HepG2 (cell line): ENCODE data around the gene LIFR.

Source experiments
- ARHGAP35 ChIP-seq: sonication (generic); formaldehyde crosslinking; IDR thresholded peaks from 2 replicates; pipeline ENCODE4 v1.9.0; 2022; ENCODE audit warnings: mild to moderate bottlenecking, inconsistent platforms, moderate library complexity, missing genetic modification reagents, borderline replicate concordance
- ATF1 ChIP-seq: IDR thresholded peaks from 2 replicates; pipeline ENCODE4 v1.6.1; 2016; ENCODE audit warnings: mild to moderate bottlenecking, control low read depth
- CREB3 ChIP-seq: sonication (generic); formaldehyde crosslinking; IDR thresholded peaks from 2 replicates; pipeline ENCODE4 v1.5.0; 2020; ENCODE audit warnings: missing genetic modification reagents
- CTCF ChIP-seq: sonication (generic); formaldehyde crosslinking; IDR thresholded peaks from 2 replicates; pipeline ENCODE4 v1.5.0; 2020; ENCODE audit warnings: mild to moderate bottlenecking, missing genetic modification reagents, moderate library complexity
- ETV6 ChIP-seq: sonication (generic); formaldehyde crosslinking; conservative IDR thresholded peaks from 2 replicates; pipeline ENCODE4 v1.4.0; 2020; ENCODE audit warnings: missing genetic modification reagents
- POLR2AphosphoS5 ChIP-seq: IDR thresholded peaks from 2 replicates; pipeline ENCODE4 v1.6.1; 2012; ENCODE audit warnings: low read depth, low read length
- SOX6 ChIP-seq, 2 experiments: fragments of 450-650 bp in 1 of 2; sonication (generic) in 1 of 2; formaldehyde crosslinking in 1 of 2; IDR thresholded peaks; 2 replicates each; pipeline versions ENCODE4 v1.4.0 to v1.6.1; 2017 to 2020; ENCODE audit warnings: antibody characterized with exemption in 1 of 2, mild to moderate bottlenecking in 1 of 2, missing genetic modification reagents in 1 of 2
- TAF1 ChIP-seq: sonication (generic); formaldehyde crosslinking; IDR thresholded peaks from 2 replicates; pipeline ENCODE4 v1.4.0; 2020; ENCODE audit warnings: missing genetic modification reagents
- ZMYM3 ChIP-seq: sonication (generic); formaldehyde crosslinking; IDR thresholded peaks from 2 replicates; pipeline ENCODE4 v1.5.1; 2020; ENCODE audit warnings: mild to moderate bottlenecking, missing genetic modification reagents
- ZNF282 ChIP-seq: fragments of 450-650 bp; IDR thresholded peaks from 2 replicates; pipeline ENCODE4 v1.6.1; 2018; ENCODE audit not compliant: partially characterized antibody
- ZNF570 ChIP-seq: sonication (generic); formaldehyde crosslinking; IDR thresholded peaks from 2 replicates; pipeline ENCODE4 v1.4.0; 2020; ENCODE audit warnings: mild to moderate bottlenecking, missing genetic modification reagents, borderline replicate concordance
- ZNF704 ChIP-seq: sonication (generic); formaldehyde crosslinking; IDR thresholded peaks from 2 replicates; pipeline ENCODE4 v1.8.1; 2023; ENCODE audit warnings: mild to moderate bottlenecking, inconsistent platforms, moderate library complexity, missing genetic modification reagents, borderline replicate concordance
- ZNF883 ChIP-seq: sonication (generic); formaldehyde crosslinking; IDR thresholded peaks from 2 replicates; pipeline ENCODE4 v1.5.1; 2020; ENCODE audit warnings: mild to moderate bottlenecking, missing genetic modification reagents; ENCODE audit errors: not compliant biosample characterization

GRCh38 chr5:38479315-38479904 is 77.0 kb downstream of the LIFR start:
- no peak for TF ChIP-seq ETV6 (CRISPR knock-in tag)
- TF ChIP-seq ZNF282 = no peak
- no peak for TF ChIP-seq ZNF883 (CRISPR knock-in tag)
- TF ChIP-seq CTCF (CRISPR knock-in tag) = no peak
- no peak for TF ChIP-seq TAF1 (CRISPR knock-in tag)
- TF ChIP-seq CREB3 = no peak
- no peak for TF ChIP-seq ATF1
- TF ChIP-seq POLR2AphosphoS5 = no peak
- no peak for TF ChIP-seq ZNF704 (CRISPR knock-in tag)
- no peak for TF ChIP-seq SOX6 (IDR thresholded peaks at IDR 0.05)
- TF ChIP-seq SOX6 (CRISPR knock-in tag; IDR thresholded peaks at IDR 0.05) = no peak
- TF ChIP-seq ZNF570 = no peak
- no peak for TF ChIP-seq ARHGAP35
- TF ChIP-seq ZMYM3 (CRISPR knock-in tag) = no peak
